Stimulated activated CD8-positive, alpha-beta memory T cell treated with anti-CD3 and anti-CD28 coated beads, Interleukin-15, amount 100 ng/mL, for 24 hours (primary cell): ENCODE data around the gene IPO7.
A peak's percentile ranks its signal among the peaks of the same experiment; 100 is the strongest.
"Not testable (repeated sequence)": the region's sequence is repeated elsewhere in the genome, so short reads cannot be mapped to it uniquely, and the experiment has no call there.

Source experiments
- DNase-seq: peaks from one replicate; pipeline ENCODE4 v3.0.0-alpha.2; 2020; ENCODE audit warnings: low read depth

The IPO7 gene

DNA sequence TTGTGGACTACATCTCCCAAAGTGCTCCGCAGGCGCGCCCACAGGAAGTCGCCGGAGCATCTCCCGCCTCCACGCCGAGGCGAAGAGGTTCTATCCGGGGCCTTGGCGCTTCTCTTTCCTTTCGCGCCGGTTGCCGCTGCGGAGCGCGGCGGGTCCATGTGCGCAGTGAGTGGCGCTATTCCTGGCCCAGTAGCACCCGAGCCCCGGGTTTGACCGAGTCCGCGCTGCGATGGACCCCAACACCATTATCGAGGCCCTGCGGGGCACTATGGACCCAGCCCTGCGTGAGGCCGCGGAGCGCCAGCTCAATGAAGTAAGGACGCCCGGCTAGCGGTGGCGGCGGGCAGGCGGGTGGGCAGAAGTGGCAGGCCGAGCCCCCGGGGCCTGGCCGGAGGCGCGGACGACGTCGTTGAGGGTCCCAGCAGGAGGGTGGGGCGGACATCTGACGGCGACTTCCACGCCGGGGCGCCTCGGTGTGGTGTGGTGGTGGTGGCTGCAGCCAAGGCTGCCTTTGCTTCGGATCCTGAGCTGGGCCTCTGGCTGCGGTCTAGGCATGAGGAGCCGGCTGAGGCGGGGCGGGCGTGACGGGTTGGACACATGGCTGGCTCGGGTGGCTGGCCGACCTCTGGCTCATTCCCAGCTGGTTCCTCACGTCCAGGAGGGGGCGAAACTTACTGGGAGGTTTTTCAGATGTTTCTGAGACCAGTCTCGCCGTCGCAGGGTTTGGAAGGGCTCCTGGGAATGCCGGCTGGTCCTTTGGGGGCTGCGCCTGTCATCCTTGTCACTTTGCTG, at the start of gene IPO7:
IPO7 (plus strand) TSS at position 118 of the 792 bp plus-strand sequence; CDS start at position 230, 112 bp downstream.
- DNase-seq, result peak; percentile 71

DNA sequence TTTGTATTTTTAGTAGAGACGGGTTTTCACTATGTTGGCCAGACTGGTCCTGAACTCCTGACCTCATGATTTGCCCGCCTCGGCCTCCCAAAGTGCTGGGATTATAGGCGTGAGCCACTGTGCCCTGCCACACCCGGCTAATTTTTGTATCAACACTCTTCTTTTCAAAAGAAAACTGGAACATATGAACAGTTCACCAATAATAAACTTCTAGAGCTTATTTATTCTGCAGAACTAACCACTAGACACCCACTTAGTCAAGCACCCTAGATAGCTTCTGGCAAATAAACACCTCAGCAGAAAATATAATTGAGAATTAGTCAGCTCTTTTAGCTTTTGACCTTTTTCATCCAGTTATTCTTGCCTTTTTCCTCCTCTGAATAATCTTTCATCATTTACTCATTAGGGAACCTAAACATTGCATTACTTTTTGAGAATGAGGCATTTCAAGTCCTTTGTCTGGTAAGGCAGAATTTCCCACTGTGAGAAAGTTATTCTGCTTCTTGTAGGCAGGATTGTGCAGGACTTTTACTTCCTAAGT, 42.7 kb upstream of the IPO7 start:
- no peak for DNase-seq

DNA sequence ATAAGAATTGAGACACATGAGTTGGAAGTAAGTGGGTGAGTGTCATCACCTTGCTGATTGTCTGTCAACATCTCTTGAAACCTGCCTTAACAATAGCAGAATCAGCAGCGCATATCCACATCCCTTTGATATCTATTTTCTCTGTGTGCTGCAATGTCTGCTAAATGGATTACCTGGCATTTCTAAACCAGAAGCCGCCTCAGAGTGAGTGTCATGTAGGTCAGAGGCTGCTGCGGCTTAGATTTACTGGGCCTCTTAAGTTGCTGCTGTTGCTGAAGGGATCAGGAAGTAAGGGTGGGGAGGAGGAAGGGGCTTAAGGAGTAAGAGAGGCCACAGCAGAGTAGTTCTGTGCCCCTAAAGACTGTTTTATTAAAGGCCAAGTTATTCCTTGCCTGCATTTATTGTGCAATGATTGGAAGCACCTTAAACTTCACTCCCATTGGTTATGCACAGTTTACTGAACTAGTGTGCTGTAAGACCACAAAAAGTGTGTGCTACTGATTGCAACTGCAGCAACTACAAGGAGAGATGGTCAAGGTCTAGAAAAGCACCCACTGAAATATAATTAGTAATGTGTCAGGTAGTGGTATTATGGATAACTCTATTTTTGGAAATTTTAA, 40.3 kb upstream of the IPO7 start:
- DNase-seq, result no peak

DNA sequence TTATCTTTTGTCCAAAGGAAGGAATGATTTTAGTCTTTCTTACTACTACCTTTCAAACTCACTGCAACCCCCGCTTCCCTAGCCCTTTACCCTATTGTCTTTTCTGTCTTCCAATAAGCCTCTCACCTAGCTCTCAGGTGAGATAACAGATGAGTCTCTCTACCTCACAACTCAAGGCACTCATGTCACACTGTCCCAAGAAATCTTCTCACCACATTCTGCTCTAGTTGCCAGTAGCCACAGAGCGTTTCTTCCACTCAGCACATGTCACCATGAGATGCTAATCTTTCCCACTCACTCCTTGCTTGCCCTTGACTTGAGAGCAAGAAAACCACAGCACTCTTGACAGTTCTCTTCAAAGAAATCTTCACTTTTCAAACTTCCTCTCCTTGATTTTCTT, 37.4 kb upstream of the IPO7 start:
- DNase-seq, result no peak

DNA sequence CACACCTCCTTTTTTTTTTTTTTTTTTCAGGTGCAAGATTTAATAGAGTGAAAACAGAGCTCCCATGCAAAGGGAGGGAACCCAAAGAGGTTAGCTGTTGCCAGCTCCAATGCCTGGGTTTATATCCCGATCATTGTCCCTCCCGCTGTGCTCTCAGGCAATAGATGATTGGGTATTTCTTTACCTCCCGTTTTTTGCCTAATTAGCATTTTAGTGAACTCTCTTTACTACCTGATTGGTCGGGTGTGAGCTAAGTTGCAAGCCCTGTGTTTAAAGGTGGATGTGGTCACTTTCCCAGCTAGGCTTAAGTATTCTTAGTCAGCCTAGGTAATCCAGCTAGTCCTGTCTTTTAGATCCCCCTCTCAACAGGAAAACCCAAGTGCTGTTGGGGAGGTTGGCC, 36.7 kb upstream of the IPO7 start:
- not testable (repeated sequence) for DNase-seq

DNA sequence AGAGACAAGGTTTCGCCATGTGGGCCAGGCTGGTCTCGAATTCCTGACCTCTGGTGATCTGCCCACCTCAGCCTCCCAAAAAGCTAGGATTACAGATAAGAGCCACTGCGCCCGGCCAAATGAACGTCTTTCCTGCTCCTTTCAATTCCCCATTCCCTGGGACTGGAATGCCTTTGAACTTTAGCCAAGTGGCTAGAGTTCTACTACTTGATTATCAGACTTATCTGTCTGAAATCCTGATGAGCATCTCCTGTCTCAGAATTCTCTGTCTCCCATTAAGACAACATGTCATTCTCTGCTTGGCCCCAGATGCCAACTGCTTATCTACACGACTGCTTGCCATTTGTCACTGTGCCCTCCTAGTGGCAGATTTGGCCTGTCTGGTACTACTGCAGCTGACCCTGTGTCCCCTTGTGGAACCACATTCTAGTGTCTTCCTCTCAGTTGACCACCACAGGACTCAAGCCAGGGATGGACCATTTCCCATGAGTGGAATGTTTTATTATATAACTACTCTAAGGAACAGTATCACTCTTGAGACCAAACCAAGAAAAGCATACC, 33.1 kb upstream of the IPO7 start:
- no peak for DNase-seq

DNA sequence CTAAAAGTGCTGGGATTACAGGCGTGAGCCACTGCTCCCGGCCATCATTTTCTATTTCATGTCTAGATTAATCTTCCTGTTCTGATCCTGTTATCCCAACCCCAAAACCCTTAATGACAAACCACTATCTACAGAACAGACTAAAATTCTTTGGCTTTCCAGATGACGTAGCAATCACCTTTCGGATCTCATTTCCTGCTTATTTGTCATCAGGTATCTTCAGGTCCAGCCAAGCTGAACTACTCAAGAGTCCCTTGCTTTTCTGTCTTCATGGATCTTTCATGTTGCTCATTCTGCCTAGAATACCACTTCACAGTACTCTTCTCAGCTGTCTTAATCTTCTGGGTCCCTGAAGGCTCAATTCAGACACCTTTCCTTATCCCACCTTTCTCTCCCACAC, 27.4 kb upstream of the IPO7 start:
- no peak for DNase-seq

DNA sequence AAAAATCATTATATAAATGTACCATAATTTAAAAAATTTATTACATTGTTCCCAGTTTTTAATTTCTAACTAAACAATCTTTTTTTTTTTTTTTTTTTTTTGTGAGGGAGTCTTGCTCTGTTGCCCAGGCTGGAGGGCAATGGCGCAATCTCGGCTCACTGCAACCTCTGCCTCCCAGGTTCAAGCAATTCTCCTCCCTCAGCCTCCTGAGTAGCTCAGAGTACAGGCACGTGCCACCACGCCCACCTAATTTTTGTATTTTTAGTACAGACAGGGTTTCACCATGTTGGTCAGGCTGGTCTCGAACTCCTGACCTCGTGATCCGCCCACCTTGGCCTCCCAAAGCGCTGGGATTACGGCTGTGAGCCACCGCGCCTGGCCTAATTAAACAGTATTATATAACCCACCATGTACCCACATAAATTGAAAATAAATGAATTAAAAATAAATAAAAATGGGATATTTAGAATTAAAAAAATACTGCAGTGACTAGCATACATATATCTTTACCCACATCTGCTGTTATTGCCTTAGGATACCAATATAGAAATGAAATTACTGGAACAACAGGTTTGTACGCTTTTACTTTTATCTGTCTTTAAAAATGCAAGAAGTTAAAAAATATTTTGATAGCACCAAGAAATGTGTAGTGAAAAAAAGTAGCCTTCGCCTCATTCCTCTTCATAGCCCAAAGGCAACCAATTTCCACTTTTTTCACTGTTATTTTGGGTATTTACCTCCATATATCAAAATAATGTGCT, 23.4 kb upstream of the IPO7 start:
- DNase-seq, result not testable (repeated sequence)

DNA sequence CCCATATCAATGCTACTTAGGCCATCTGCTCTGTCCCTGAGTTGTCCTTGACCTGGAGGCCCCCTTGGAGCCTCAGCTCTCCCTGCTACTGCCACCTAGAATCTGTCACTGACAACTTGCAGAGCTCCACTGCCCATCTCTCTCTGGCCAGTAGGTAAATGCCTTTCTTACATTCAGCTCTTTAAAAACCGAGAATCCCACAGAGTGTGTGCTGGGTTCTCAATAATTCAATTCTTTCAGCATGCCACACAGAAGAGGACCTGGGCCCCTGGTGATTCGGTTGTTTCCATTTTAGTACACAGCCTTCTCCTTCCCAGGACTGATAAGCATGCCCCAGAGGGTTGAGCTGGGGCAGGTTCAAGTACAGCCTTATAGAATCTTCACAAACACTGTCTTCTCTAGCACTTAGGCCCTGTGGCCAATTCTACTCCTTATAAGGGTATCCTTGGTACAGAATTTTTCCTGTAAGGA, 22.0 kb upstream of the IPO7 start:
- DNase-seq, result no peak

DNA sequence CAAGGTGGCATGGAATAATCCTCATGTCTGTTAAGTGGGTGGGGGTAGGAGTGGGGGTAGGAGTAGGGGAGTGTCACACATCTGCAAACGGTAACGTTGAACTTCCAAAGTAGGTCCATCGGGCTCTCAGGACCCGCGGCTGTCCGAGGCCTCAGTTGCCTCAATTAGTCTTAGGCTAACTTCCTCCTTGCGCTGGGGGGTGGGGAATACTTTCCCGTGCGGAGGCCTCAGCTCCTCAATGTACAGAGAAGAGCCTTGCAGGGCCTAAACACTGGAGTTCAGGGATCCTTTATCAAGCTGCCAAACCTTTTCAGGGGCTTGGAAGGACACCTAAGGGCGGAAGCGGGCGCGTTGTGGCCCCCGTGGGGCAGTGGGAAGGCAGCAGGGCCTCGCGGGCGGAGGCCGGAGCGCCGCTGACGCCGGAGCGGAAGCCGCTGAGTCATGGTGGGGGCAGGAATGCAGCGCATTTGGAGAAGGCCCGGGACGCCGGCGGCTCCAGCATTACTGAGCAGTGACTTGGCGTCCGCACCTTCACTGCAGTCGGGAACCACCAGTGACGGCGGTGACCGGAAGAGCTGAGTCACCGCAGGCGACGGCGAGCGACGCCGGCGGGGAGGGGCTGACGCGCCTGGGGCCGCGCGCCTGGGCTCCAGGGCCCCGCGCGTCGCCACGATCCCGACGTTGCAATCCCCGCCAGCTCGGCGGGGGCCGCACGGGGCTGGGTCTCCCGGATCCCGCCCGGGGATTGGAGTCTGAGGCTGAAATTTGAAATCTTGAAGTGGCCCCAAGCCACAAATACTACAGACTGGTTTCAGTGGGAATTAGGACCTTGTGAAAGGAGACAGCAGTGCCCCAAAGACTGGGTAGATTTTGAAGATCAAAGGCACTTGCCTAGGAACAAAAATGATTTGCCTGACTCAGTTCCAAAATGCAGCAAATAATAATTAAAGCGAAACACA, 20.2 kb upstream of the IPO7 start:
- DNase-seq, result peak; percentile 67

DNA sequence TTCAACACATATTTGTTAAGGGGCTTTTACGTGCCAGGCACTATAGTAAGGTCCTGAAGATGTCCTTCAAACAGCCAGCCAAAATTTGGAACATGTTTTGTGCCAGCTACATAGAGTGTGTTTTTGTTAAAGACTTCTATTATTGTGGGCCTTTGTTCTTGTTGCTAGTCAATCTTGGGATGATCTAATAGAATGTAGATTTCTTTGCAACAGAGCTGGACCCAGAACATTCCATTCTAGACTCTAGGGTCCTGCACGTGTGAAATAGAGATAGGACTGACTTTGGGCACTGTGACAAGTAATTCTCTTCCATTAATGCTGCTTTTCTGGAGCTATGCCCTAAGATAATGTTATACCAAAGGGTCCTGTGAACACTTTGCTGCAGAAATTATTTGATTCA, 16.9 kb upstream of the IPO7 start:
- DNase-seq, result no peak

DNA sequence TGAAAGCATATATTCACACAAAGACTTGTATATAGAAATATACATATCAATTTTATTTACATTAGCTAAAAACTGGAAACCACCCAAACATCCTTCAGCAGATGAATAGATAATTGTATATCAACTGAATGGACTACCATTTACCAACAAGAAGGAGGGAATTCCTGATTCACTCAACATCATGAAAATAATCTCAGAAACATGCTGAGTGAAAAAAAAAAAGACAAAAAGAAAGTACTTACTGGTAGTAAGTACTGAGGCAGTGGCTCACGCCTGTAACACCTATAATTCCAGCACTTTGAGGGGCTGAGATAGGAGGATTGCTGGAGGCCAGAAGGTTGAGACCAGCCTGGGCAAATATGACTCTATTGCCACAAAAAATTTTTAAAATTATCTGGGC, 7.4 kb upstream of the IPO7 start:
- no peak for DNase-seq

DNA sequence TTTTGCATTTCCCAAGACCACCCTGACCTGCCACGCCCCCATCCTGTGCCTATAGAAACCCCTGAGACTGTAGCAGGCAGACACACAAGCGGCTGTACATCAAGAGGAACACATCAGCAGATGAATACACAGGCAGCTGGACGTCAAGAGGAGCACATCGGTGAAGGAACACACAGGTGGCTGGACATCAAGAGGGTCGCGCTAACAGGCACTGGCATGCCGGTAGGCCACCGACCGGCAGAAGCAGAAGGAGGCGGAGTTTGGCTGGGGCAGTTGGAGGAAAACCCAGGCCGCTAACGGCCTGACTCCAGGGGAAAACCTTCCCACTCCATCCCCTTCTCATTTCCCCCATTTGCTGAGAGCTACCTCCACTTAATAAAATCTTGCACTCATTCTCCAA, 5.4 kb upstream of the IPO7 start:
- DNase-seq, result no peak

DNA sequence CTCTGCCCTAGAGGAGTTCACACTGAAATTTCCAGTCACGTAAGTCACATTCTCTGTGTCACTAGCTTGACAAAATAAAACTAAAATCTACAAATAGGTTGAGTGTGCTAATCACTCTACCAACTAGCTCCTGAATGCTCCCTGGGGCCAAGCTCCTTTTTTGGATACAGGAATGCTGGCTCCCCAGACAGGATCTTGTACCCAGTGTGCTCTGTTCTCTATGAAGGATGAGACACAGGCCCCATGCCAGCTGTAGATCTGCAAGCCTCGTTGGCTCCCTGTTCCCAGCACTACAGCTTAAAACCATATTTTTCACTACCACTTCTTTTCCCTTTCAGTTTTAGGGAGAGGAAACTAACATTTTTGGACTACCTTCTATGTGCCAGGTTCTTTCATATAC, 3.7 kb upstream of the IPO7 start:
- DNase-seq, result no peak

DNA sequence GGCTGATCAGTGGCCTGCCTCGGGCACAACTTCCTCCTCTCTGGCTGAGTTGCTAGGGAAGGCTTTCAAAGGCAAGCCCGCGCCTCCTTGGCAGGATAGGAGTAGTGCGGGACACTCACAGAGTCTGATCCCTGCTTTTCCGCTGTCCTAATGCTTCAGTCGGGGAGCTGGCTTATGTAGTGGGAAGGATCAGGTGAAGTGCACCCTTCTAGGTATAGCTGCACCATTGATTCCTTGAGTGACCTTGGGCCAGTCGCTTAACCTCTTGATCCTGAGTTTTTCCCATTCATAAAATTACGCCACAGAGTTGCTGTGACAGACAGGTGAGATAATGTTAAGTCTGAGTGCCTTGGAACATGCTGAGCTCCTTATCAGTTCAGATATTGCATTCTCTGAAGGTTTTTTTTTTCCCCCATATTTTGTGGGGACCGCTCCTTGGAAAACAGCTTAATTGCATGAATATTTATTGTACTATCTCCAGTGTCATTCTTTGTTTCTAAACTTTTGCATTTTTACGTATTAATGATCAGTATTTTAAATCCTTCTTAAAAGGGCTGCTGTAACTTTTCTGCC, 961 bp downstream of the IPO7 start:
- DNase-seq, result no peak

DNA sequence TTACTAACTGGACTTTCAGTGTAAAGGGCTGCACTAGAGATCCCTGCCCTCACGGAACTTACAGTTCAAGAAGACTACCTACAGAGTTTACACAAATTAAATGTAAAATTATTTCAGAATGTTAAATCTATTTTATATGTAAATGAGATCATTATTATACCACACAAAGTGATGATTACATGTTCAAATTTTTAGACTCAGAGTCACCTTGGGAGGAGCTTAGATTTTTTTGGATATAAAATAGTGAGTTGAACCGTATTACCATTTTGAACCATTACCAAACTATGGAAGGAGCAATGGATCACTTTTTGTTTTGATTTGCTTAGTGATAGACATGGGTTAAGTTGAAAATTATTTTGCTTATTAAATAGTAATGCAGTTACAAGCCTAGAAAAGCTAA, 1.6 kb downstream of the IPO7 start:
- no peak for DNase-seq

DNA sequence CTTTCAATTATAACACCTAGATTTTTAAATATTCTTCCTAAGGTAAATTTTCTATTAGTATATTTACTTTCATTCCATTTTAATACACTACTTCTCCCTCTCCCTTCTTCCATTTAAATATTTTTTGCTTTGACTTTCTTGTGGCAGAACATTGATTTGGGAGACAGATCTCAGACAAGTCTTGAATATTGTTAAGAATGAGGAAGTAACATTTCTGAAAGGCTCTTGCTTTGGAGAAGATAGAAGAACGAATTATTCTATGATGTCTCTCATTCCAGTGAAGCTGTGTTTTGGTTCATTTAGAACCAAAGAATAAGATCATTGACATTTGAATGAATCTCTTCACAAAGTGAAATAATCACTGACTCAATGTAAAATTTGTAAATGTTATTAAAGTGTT, 2.4 kb downstream of the IPO7 start:
- no peak for DNase-seq

DNA sequence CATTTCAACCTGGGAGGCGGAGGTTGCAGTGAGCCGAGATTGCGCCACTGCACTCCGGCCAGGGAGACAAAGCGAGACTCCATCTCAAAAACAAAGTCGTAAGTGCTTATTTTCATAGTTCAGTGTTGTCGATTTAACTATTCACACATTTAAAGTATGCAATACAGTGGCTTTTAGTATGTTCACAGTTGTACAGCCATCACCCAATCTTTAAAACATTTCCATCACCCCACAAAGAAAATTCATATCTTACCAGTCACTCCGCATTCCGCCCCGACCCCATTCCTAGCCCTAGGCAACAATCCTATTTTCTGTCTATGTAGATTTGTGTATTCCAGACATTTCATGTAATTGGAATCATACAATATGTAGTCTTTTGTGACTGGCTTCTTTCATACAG, 11.9 kb downstream of the IPO7 start:
- no peak for DNase-seq

DNA sequence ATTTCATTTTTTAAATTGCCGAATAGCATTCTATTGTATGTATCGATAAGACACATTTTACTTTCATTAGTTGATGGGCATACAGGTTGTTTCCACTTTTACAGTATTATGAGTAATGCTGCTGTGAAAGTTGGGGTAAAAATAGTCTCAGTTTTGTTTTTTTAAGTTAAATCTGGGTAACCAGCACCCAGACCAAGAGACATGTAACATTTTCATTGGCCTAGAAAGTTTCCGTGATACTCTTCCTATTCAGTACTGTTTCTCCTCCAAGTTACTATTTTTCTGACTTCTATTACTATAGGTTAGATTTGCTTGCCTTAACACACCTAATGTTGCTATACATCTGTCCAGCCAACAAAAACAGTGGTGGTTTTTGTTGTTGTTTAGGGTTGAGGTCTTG, 12.3 kb downstream of the IPO7 start:
- DNase-seq, result no peak

DNA sequence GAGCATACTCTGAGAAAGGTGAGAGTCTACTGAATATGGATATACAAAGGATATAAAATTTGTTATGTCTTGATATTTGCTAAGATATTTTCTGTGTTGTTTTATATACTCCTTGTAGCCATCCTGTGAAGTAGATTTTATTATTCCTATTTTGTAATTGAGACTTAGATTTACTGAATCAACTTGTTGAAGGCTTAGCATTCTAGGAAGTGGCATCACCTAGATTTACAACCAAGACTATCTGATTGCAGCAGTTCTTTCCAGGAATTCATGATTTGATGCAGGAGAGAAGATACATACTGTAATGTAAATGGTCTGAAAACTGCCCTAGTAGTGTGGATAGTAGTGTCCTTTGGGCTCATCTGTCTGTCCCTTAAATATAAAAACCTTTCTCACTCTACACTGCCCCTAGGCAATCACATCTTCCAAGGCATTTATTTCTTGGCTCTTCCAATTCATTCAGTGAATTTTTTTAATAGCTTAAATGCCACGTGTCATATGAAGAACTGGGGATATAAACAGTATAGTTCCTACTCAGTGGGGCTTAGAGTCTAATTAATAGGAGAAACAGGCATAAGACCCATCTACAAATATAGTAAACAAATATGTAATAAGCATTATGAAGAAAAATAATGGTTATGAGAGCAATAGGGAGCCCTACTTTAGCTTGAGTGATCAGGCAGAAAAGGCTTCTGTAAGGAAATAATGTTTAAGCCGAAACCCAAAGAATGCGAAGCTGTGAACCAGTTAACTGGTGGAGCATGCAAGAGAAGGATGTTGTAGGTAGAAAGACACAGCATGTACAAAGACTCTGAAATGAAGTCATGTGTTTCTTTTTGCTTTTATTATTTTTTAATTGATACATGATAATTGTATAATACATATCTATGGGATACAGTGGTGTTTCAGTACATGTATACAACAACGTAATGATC, 13.6 kb downstream of the IPO7 start:
- no peak for DNase-seq
